HS-5 (cell line): ENCODE results near the gene IGSF11.
"Not testable (repeated sequence)": the region's sequence is repeated elsewhere in the genome, so short reads cannot be mapped to it uniquely, and the experiment has no call there.

Experiments used
- DNase-seq: peaks from one replicate; pipeline ENCODE4 v3.0.0-alpha.2; 2012; ENCODE audit warnings: low read depth

Gene IGSF11

GRCh38 chr3:119034256-119035013, at the start of gene IGSF11:
IGSF11 (minus strand) TSS chr3:119034846; CDS start chr3:119034582, 264 bp downstream.
- DNase-seq: no peak

- no peak for DNase-seq
These were observed 45.7 kb upstream of the IGSF11 start for GRCh38 chr3:119080364-119080763.

- DNase-seq: no peak
These were observed 38.8 kb upstream of the IGSF11 start for GRCh38 chr3:119073258-119074001.

GRCh38 chr3:119072451-119072850, 37.8 kb upstream of the IGSF11 start:
- DNase-seq: not testable (repeated sequence)

- DNase-seq: no peak
These were observed 35.1 kb upstream of the IGSF11 start for GRCh38 chr3:119069725-119070124.

- DNase-seq: no peak
These were observed 28.8 kb upstream of the IGSF11 start for GRCh38 chr3:119063471-119063870.

GRCh38 chr3:119062892-119063291, 28.2 kb upstream of the IGSF11 start:
- no peak for DNase-seq

- DNase-seq: no peak
These were observed 9.9 kb upstream of the IGSF11 start for GRCh38 chr3:119044593-119044992.

- no peak for DNase-seq
These were observed 7.5 kb upstream of the IGSF11 start for GRCh38 chr3:119042162-119042561.

GRCh38 chr3:119035014-119035346, 334 bp upstream of the IGSF11 start:
- no peak for DNase-seq

GRCh38 chr3:119033393-119034255, 1.0 kb downstream of the IGSF11 start:
- DNase-seq: no peak

- no peak for DNase-seq
These were observed 9.4 kb downstream of the IGSF11 start for GRCh38 chr3:119025171-119025795.

- DNase-seq: no peak
These were observed 14.7 kb downstream of the IGSF11 start for GRCh38 chr3:119019767-119020518.

- DNase-seq: no peak
These were observed 15.8 kb downstream of the IGSF11 start for GRCh38 chr3:119018690-119019463.

- no peak for DNase-seq
These were observed 18.7 kb downstream of the IGSF11 start for GRCh38 chr3:119015942-119016341.

GRCh38 chr3:119013951-119014350, 20.7 kb downstream of the IGSF11 start:
- DNase-seq: no peak

- no peak for DNase-seq
These were observed 23.1 kb downstream of the IGSF11 start for GRCh38 chr3:119011528-119011927.

GRCh38 chr3:118997190-118997589, 37.5 kb downstream of the IGSF11 start:
- DNase-seq: no peak

GRCh38 chr3:118991775-118992174, 42.9 kb downstream of the IGSF11 start:
- DNase-seq: no peak

- DNase-seq: no peak
These were observed 43.7 kb downstream of the IGSF11 start for GRCh38 chr3:118990823-118991560.
